Neural crest cell (in vitro differentiated cells): ENCODE data around the gene GRIN2A. TPM values are rescaled to one million over a fixed set of nuclear protein-coding genes. Genes with fewer than 3 reads are reported as not detected.

Experiments
- DNase-seq: peaks from one replicate; pipeline ENCODE4 v3.0.0; 2021; ENCODE audit warnings: low read depth, mixed read lengths, low spot score
- H3K27ac Mint-ChIP-seq: one replicate; pipeline ENCODE4 v1.8.0; 2021; ENCODE audit warnings: mild to moderate bottlenecking, mixed read lengths; ENCODE audit not compliant: unreplicated experiment
- H3K27me3 Mint-ChIP-seq: 2 replicates; pipeline ENCODE4 v1.8.0; 2021; ENCODE audit warnings: low read depth, mild to moderate bottlenecking, mixed read lengths
- H3K36me3 Mint-ChIP-seq: 2 replicates; pipeline ENCODE4 v1.8.0; 2021; ENCODE audit warnings: low read depth, mild to moderate bottlenecking, mixed read lengths
- H3K4me1 Mint-ChIP-seq: 2 replicates; pipeline ENCODE4 v1.8.0; 2021; ENCODE audit warnings: mixed read lengths
- H3K4me3 Mint-ChIP-seq: one replicate; pipeline ENCODE4 v1.8.0; 2021; ENCODE audit warnings: mild to moderate bottlenecking, mixed read lengths
- H3K9me3 Mint-ChIP-seq: 2 replicates; pipeline ENCODE4 v1.8.0; 2021; ENCODE audit warnings: mixed read lengths
- CTCF ChIP-seq: fragments of 200-600 bp; sonication (generic); conservative IDR thresholded peaks from 2 replicates; pipeline ENCODE4 v1.5.0; 2021; ENCODE audit warnings: antibody characterized with exemption, mild to moderate bottlenecking
- total RNA-seq: library from RNA; stranded (reverse); gene quantifications from 2 replicates; pipeline ENCODE4 v1.2.1, GENCODE V29; 2021

The GRIN2A gene
- total RNA-seq, 1 donor from 2014 or later: 0.09 TPM

- no peak for DNase-seq
- no peaks in the 10 kb centered on the region for H3K9me3 Mint-ChIP-seq
- TF ChIP-seq CTCF: no peak
- H3K36me3 Mint-ChIP-seq: no peaks in the 10 kb centered on the region
- peak overlapping the region; percentile 29 for H3K4me3 Mint-ChIP-seq
- H3K27ac Mint-ChIP-seq: no peak overlapping the region
- peaks cover 36% of the 10 kb centered on the region for H3K27me3 Mint-ChIP-seq
- peaks cover 14% of the 10 kb centered on the region for H3K4me1 Mint-ChIP-seq
Measured at GRCh38 chr16:10037751-10038150, 144.5 kb downstream of the GRIN2A start.

- Mint-ChIP-seq H3K27me3 (peaks cover 35% of the 10 kb centered on the region), H3K27ac (peak overlapping the region; percentile 38), H3K4me3 (no peak overlapping the region), H3K36me3 (no peaks in the 10 kb centered on the region), H3K9me3 (no peaks in the 10 kb centered on the region), H3K4me1 (peaks cover 14% of the 10 kb centered on the region)
- TF ChIP-seq CTCF: no peak
- DNase-seq: no peak
Measured at GRCh38 chr16:10036956-10037355, 145.3 kb downstream of the GRIN2A start.

GRCh38 chr16:10033556-10033955 is 148.7 kb downstream of the GRIN2A start:
- H3K4me3 Mint-ChIP-seq: no peak overlapping the region
- H3K9me3 Mint-ChIP-seq: no peaks in the 10 kb centered on the region
- TF ChIP-seq CTCF: no peak
- peaks cover 29% of the 10 kb centered on the region for H3K27me3 Mint-ChIP-seq
- no peak for DNase-seq
- H3K27ac Mint-ChIP-seq: no peak overlapping the region
- peaks cover 6% of the 10 kb centered on the region for H3K4me1 Mint-ChIP-seq
- no peaks in the 10 kb centered on the region for H3K36me3 Mint-ChIP-seq

- no peak for TF ChIP-seq CTCF
- Mint-ChIP-seq H3K4me1 (peaks cover 2% of the 10 kb centered on the region), H3K36me3 (no peaks in the 10 kb centered on the region), H3K4me3 (no peak overlapping the region), H3K27me3 (peaks cover 21% of the 10 kb centered on the region), H3K27ac (no peak overlapping the region), H3K9me3 (no peaks in the 10 kb centered on the region)
- no peak for DNase-seq
Measured at GRCh38 chr16:10031955-10032354, 150.3 kb downstream of the GRIN2A start.

- Mint-ChIP-seq H3K4me3 (no peak overlapping the region), H3K36me3 (no peaks in the 10 kb centered on the region), H3K4me1 (no peaks in the 10 kb centered on the region), H3K27ac (no peak overlapping the region), H3K9me3 (no peaks in the 10 kb centered on the region), H3K27me3 (peaks cover 25% of the 10 kb centered on the region)
- no peak for TF ChIP-seq CTCF
- DNase-seq: no peak
Measured at GRCh38 chr16:10031473-10031872, 150.8 kb downstream of the GRIN2A start.

- Mint-ChIP-seq H3K27me3 (peaks cover 15% of the 10 kb centered on the region), H3K27ac (no peak overlapping the region), H3K36me3 (no peaks in the 10 kb centered on the region), H3K4me3 (no peak overlapping the region), H3K4me1 (no peaks in the 10 kb centered on the region), H3K9me3 (no peaks in the 10 kb centered on the region)
- no peak for DNase-seq
- no peak for TF ChIP-seq CTCF
Measured at GRCh38 chr16:10028644-10029043, 153.6 kb downstream of the GRIN2A start.
